ENCODE measurements around the gene RHEX. TPM values are rescaled to one million over a fixed set of nuclear protein-coding genes. Genes with fewer than 3 reads are reported as not detected.

Gene RHEX
- polyA plus RNA-seq, 1 of the 3 experiments (the other 2 are of a cell fraction), result not detected

- H3K36me3 ChIP-seq (replicated peaks in 1 of 2; ENCODE audit: control insufficient read depth in 1 of 2, insufficient read depth in 2 of 2, low read length in 1 of 2), result no peaks in the 10 kb centered on the region
- H3F3A ChIP-seq (replicated peaks; ENCODE audit: insufficient read depth), result no peaks in the 10 kb centered on the region
- H3K4me3 ChIP-seq (ENCODE audit: low read depth in 2 of 2, low read length in 1 of 2), result no peak overlapping the region
- H3K9ac ChIP-seq, result no peak overlapping the region
- H3K9me2 ChIP-seq, result no peaks in the 10 kb centered on the region
- peaks cover 14% of the 10 kb centered on the region; the same call in 1 of the 2 replicates for H3K27me3 ChIP-seq (ENCODE audit: insufficient read depth)
- H3K4me1 ChIP-seq (ENCODE audit: control insufficient read depth in 1 of 2, insufficient read depth in 2 of 2, low read depth in 1 of 2, low read length in 1 of 2), result no peaks in the 10 kb centered on the region
- TF ChIP-seq FOXJ3 (CRISPR knock-in tag; IDR thresholded peaks at IDR 0.05) (no peak), GATA2 (CRISPR knock-in tag; IDR thresholded peaks at IDR 0.05) (no peak), EZH2phosphoT487 (IDR thresholded peaks at IDR 0.05; ENCODE audit: borderline replicate concordance, low read depth) (no peak), RCOR1 (IDR thresholded peaks at IDR 0.05; ENCODE audit: low read length) (no peak)
- DNase-seq, result no peak
- CTCF ChIA-PET, result interaction anchor here (0.9 to 2.4 kb wide), 4 partner anchors 16 to 93 kb away, joined by 3 to 10 read pairs (median 6); no protein-coding TSS in a partner anchor
- WGBS (ENCODE audit: low lambda C conversion rate), result 65% methylated on average over 5 of the region's 5 CpGs
- no peaks in the 10 kb centered on the region for H3K79me2 ChIP-seq (ENCODE audit: insufficient read depth)
- POLR2A ChIA-PET, result interaction anchor here (0.7 kb wide), 1 partner anchor 66 kb away, joined by 3 read pairs; no protein-coding TSS in a partner anchor
- H3K27ac ChIP-seq (ENCODE audit: low read depth in 2 of 2, low read length in 1 of 2), result no peak overlapping the region
- no peak overlapping the region for H3K4me2 ChIP-seq
- H3K9me3 ChIP-seq, result no peaks in the 10 kb centered on the region
- no peak overlapping the region for H2AFZ ChIP-seq (ENCODE audit: low read depth)
- no peaks in the 10 kb centered on the region for H4K20me1 ChIP-seq (ENCODE audit: insufficient read depth)
Observed at GRCh38 chr1:206014601-206015000, 38.4 kb upstream of the RHEX start.

- Histone ChIP-seq H3K36me3 (replicated peaks in 1 of 2; ENCODE audit: control insufficient read depth in 1 of 2, insufficient read depth in 2 of 2, low read length in 1 of 2) (no peaks in the 10 kb centered on the region), H3K79me2 (ENCODE audit: insufficient read depth) (no peaks in the 10 kb centered on the region), H3F3A (replicated peaks; ENCODE audit: insufficient read depth) (no peaks in the 10 kb centered on the region), H3K4me3 (ENCODE audit: low read depth in 2 of 2, low read length in 1 of 2) (no peak overlapping the region), H3K27ac (ENCODE audit: low read depth in 2 of 2, low read length in 1 of 2) (no peak overlapping the region), H3K27me3 (ENCODE audit: insufficient read depth) (peaks cover 14% of the 10 kb centered on the region; the same call in 1 of the 2 replicates), H3K9me3 (no peaks in the 10 kb centered on the region), H3K9me2 (no peaks in the 10 kb centered on the region), H3K4me1 (ENCODE audit: control insufficient read depth in 1 of 2, insufficient read depth in 2 of 2, low read depth in 1 of 2, low read length in 1 of 2) (no peaks in the 10 kb centered on the region), H4K20me1 (ENCODE audit: insufficient read depth) (no peaks in the 10 kb centered on the region), H3K4me2 (no peak overlapping the region), H2AFZ (ENCODE audit: low read depth) (no peak overlapping the region), H3K9ac (no peak overlapping the region)
- CTCF ChIA-PET, result interaction anchor here (0.8 to 2.4 kb wide), 4 partner anchors 15 to 96 kb away, joined by 3 to 8 read pairs (median 5); no protein-coding TSS in a partner anchor
- DNase-seq, result no peak
- no peak for TF ChIP-seq EP300 (IDR thresholded peaks at IDR 0.05; ENCODE audit: borderline replicate concordance in 1 of 2, low read depth in 1 of 2, low read length in 1 of 2)
- no peak for TF ChIP-seq PBX3 (IDR thresholded peaks at IDR 0.05)
- no peak for TF ChIP-seq MEF2A (IDR thresholded peaks at IDR 0.05; ENCODE audit: borderline replicate concordance, low read depth)
- TF ChIP-seq NRF1 (IDR thresholded peaks at IDR 0.05; ENCODE audit: low read depth, low read length), result no peak
- TF ChIP-seq MAX (IDR thresholded peaks at IDR 0.05; ENCODE audit: low read depth), result no peak
- TF ChIP-seq RAD21 (IDR thresholded peaks at IDR 0.05; ENCODE audit: low read length), result no peak
- no peak for TF ChIP-seq FOSL2 (IDR thresholded peaks at IDR 0.05; ENCODE audit: borderline replicate concordance, low read depth)
- TF ChIP-seq RXRA (IDR thresholded peaks at IDR 0.05; ENCODE audit: borderline replicate concordance, low read depth), result no peak
- no peak for TF ChIP-seq YY1 (IDR thresholded peaks at IDR 0.05; ENCODE audit: low read depth)
- TF ChIP-seq USF1 (IDR thresholded peaks at IDR 0.05; ENCODE audit: borderline replicate concordance, low read depth), result no peak
- TF ChIP-seq GATA2 (CRISPR knock-in tag; IDR thresholded peaks at IDR 0.05), result no peak
- no peak for TF ChIP-seq MXI1 (IDR thresholded peaks at IDR 0.05; ENCODE audit: low read depth, low read length)
- TF ChIP-seq ELF1 (IDR thresholded peaks at IDR 0.05), result no peak
- TF ChIP-seq RCOR1 (IDR thresholded peaks at IDR 0.05; ENCODE audit: low read length), result no peak
- TF ChIP-seq FOXM1 (IDR thresholded peaks at IDR 0.05; ENCODE audit: low read depth), result no peak
- TF ChIP-seq CHD2 (IDR thresholded peaks at IDR 0.05; ENCODE audit: low read length, partially characterized antibody), result no peak
- 30% methylated on average over 1 of the region's 1 CpG for WGBS (ENCODE audit: low lambda C conversion rate)
- POLR2A ChIA-PET, result interaction anchor here (0.7 kb wide), 1 partner anchor 65 kb away, joined by 3 read pairs; no protein-coding TSS in a partner anchor
Observed at GRCh38 chr1:206015071-206015470, 37.9 kb upstream of the RHEX start.

Data from SK-N-SH (cell line).